Tibial artery (tissue), 4 donors: ENCODE measurements around the gene MR1.
A peak's percentile ranks its signal among the peaks of the same experiment; 100 is the strongest.

Source experiments
- DNase-seq, 2 donors: peaks; one replicate each; pipeline ENCODE4 v3.0.0-alpha.2; 2019
- H3K27ac ChIP-seq, 2 donors: fragments of 200-600 bp; sonication (generic) in 1 of 2; 1 replicate in 1 of 2; 2 replicates in 1 of 2; pipeline ENCODE4 v1.5.1; 2018 to 2019; ENCODE audit warnings: mild to moderate bottlenecking in 1 of 2
- H3K27me3 ChIP-seq, 2 donors: fragments of 200-600 bp; sonication (generic) in 1 of 2; one replicate each; pipeline versions ENCODE4 v1.5.1 to v1.6.0; 2016 to 2019
- H3K36me3 ChIP-seq, 3 donors: fragments of 200-600 bp; sonication (generic) in 2 of 3; one replicate each; pipeline ENCODE4 v1.5.1; 2016 to 2019; ENCODE audit warnings: mild to moderate bottlenecking in 2 of 3
- H3K4me1 ChIP-seq, 4 donors: fragments of 200-600 bp; sonication (generic) in 2 of 4; 1 replicate in 3 of 4; 2 replicates in 1 of 4; pipeline ENCODE4 v1.5.1; 2016 to 2019
- H3K4me3 ChIP-seq, 2 donors: fragments of 200-600 bp; sonication (generic) in 1 of 2; 1 replicate in 1 of 2; 2 replicates in 1 of 2; pipeline ENCODE4 v1.5.1; 2018 to 2019; ENCODE audit warnings: mild to moderate bottlenecking in 2 of 2
- H3K9me3 ChIP-seq, 3 donors: fragments of 200-600 bp; sonication (generic) in 1 of 3; one replicate each; pipeline ENCODE4 v1.5.1; 2016 to 2019
- intact Hi-C: fragments of 100-400 bp; cut with DNase I; formaldehyde crosslinking; loops from one replicate; pipeline ENCODE4 v1.15.0; 2023; ENCODE audit warnings: low total_unique reads
- TF ChIP-seq, protein P1 (sequence below), 2 experiments: fragments of 200-600 bp in 1 of 2; fragments of 450-650 bp in 1 of 2; IDR thresholded peaks; one replicate each; pipeline ENCODE4 v1.5.1; 2017 to 2019; ENCODE audit warnings: antibody characterized with exemption in 2 of 2, mild to moderate bottlenecking in 1 of 2, moderate library complexity in 1 of 2

Gene MR1

GRCh38 chr1:181104042-181104789 lies 70.4 kb downstream of the MR1 start:
- TF ChIP-seq, protein P1, sequence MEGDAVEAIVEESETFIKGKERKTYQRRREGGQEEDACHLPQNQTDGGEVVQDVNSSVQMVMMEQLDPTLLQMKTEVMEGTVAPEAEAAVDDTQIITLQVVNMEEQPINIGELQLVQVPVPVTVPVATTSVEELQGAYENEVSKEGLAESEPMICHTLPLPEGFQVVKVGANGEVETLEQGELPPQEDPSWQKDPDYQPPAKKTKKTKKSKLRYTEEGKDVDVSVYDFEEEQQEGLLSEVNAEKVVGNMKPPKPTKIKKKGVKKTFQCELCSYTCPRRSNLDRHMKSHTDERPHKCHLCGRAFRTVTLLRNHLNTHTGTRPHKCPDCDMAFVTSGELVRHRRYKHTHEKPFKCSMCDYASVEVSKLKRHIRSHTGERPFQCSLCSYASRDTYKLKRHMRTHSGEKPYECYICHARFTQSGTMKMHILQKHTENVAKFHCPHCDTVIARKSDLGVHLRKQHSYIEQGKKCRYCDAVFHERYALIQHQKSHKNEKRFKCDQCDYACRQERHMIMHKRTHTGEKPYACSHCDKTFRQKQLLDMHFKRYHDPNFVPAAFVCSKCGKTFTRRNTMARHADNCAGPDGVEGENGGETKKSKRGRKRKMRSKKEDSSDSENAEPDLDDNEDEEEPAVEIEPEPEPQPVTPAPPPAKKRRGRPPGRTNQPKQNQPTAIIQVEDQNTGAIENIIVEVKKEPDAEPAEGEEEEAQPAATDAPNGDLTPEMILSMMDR (IDR thresholded peaks at IDR 0.05): peak in 1 of 2 experiments; percentile 23
- intact Hi-C loops: no loop called here
- peaks cover 0 to 25% (median 17%) of the 10 kb centered on the region in 4 donors for H3K4me1 ChIP-seq

GRCh38 chr1:181104790-181105133 lies 71.0 kb downstream of the MR1 start:
- Histone ChIP-seq H3K4me1 (peaks cover 0 to 20% (median 11%) of the 10 kb centered on the region in 4 donors), H3K27me3 (no peaks in the 10 kb centered on the region), H3K4me3 (peak overlapping the region; percentile 74 to 85), H3K36me3 (no peaks in the 10 kb centered on the region), H3K9me3 (no peaks in the 10 kb centered on the region), H3K27ac (peak overlapping the region; percentile 78 to 81)
- DNase-seq: peak in 1 of 2 donors; percentile 76
- TF ChIP-seq, protein P1 (IDR thresholded peaks at IDR 0.05): peak in 1 of 2 experiments; percentile 40
- intact Hi-C loops: no loop called here

More at GRCh38 chr1:181104042-181104789, 70.4 kb downstream of the MR1 start:
- DNase-seq: no peak
- H3K9me3 ChIP-seq: no peaks in the 10 kb centered on the region
- H3K27ac ChIP-seq: peak overlapping the region; percentile 78 to 81
- H3K4me3 ChIP-seq: peak overlapping the region; percentile 74 to 85
- no peaks in the 10 kb centered on the region for H3K36me3 ChIP-seq
- no peaks in the 10 kb centered on the region for H3K27me3 ChIP-seq

DNA sequence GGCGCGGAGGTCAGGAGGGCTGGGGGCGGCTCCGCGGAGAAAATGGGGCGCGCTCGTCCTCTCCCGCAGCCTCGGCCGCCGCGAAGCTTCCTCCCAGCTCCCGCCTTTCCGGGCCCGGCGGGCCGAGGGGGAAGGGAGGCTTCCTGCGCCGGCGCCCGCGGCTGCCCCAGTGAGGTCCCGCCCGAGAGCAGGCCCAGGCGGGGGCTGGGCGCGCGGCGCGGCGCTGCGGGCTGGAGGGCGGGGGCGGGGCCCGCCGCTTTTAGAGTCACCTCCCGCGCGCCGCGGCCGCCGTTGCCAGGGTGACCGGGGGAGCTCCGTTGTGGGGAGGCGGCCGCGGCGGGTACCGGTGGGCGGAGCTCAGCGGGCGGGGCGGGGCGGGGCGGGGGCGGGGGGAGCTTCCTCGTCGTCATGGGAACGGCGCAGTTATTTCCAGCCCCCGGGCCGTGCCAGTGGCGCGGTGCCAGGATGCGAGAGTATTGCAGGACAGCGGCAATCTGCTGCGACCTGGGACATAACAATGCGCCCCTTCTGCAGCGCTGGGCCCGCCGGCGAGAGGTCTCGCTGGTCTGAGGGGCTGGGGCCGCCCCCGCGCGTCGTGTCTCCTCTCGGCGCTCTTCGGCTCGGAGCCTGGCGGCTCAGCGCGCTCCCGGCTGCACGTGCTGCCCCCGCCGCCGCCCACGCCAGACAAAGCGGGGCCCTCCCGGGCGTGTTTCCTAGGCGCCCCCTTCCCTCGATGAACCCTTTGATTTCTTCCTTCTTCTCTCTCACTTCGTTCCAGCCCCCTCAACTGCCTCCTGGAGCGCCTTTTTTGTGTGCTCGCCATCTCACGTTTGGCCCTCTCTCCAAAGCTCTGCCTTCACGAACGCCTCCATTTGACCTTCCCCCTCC lies 71.6 kb downstream of the MR1 start:
- H3K36me3 ChIP-seq: no peaks in the 10 kb centered on the region
- DNase-seq: peak; percentile 94 to 97
- peak overlapping the region; percentile 78 to 81 for H3K27ac ChIP-seq
- peak overlapping the region; percentile 74 to 85 for H3K4me3 ChIP-seq
- H3K4me1 ChIP-seq: peaks cover 0 to 18% (median 7%) of the 10 kb centered on the region in 4 donors
- TF ChIP-seq, protein P1 (IDR thresholded peaks at IDR 0.05): no peak
- intact Hi-C loops: no loop called here
- H3K9me3 ChIP-seq: no peaks in the 10 kb centered on the region
- no peaks in the 10 kb centered on the region for H3K27me3 ChIP-seq

GRCh38 chr1:181106022-181106312 lies 72.2 kb downstream of the MR1 start:
- Histone ChIP-seq H3K4me1 (peaks cover 0 to 18% (median 6%) of the 10 kb centered on the region in 4 donors), H3K4me3 (peak overlapping the region; percentile 74 to 85), H3K27ac (peak overlapping the region; percentile 60 to 67), H3K27me3 (no peaks in the 10 kb centered on the region), H3K36me3 (no peaks in the 10 kb centered on the region), H3K9me3 (no peaks in the 10 kb centered on the region)
- intact Hi-C loops: no loop called here
- peak in 1 of 2 donors; percentile 10 for DNase-seq
- TF ChIP-seq, protein P1 (IDR thresholded peaks at IDR 0.05): no peak

- Histone ChIP-seq H3K9me3 (no peaks in the 10 kb centered on the region), H3K27ac (peak overlapping the region in 1 of 2 donors; percentile 67), H3K36me3 (no peaks in the 10 kb centered on the region), H3K4me1 (peaks cover 0 to 18% (median 8%) of the 10 kb centered on the region in 4 donors), H3K27me3 (no peaks in the 10 kb centered on the region), H3K4me3 (no peak overlapping the region)
- DNase-seq: peak in 1 of 2 donors; percentile 44
- intact Hi-C loops: no loop called here
- TF ChIP-seq, protein P1 (IDR thresholded peaks at IDR 0.05): no peak
These were observed 72.7 kb downstream of the MR1 start for GRCh38 chr1:181106479-181106878.
